NT2/D1 (cell line): ENCODE data around the gene CTNNA2.
A peak's percentile ranks its signal among the peaks of the same experiment; 100 is the strongest.

Experiments
- DNase-seq: peaks from one replicate; pipeline ENCODE4 v3.0.0-alpha.2; 2011; ENCODE audit warnings: low read depth, low spot score
- H3K27me3 ChIP-seq: 2 replicates; pipeline ENCODE4 v1.6.0; 2011; ENCODE audit warnings: mild to moderate bottlenecking; ENCODE audit not compliant: insufficient read length, insufficient read depth
- H3K36me3 ChIP-seq: 2 replicates; pipeline ENCODE4 v1.6.1; 2011; ENCODE audit warnings: mild to moderate bottlenecking, low read length, mixed read lengths; ENCODE audit not compliant: insufficient read depth, insufficient read length
- H3K4me1 ChIP-seq: 2 replicates; pipeline ENCODE4 v1.5.1; 2011; ENCODE audit not compliant: insufficient read depth, insufficient read length
- H3K4me3 ChIP-seq: 2 replicates; pipeline ENCODE4 v1.5.1; 2011; ENCODE audit warnings: low read depth; ENCODE audit not compliant: insufficient read length
- H3K9ac ChIP-seq: 2 replicates; pipeline ENCODE4 v1.6.0; 2011; ENCODE audit warnings: low read depth; ENCODE audit not compliant: insufficient read length
- H3K9me3 ChIP-seq: 2 replicates; pipeline ENCODE4 v1.5.1; 2011; ENCODE audit warnings: mild to moderate bottlenecking, low read length; ENCODE audit not compliant: insufficient read depth
- SUZ12 ChIP-seq: IDR thresholded peaks from 2 replicates; pipeline ENCODE4 v1.6.1; 2011; ENCODE audit not compliant: insufficient read length, insufficient read depth; ENCODE audit errors: extremely low read depth
- YY1 ChIP-seq: IDR thresholded peaks from 2 replicates; pipeline ENCODE4 v1.6.1; 2011; ENCODE audit not compliant: insufficient read length, insufficient read depth
- ZNF274 ChIP-seq: IDR thresholded peaks from 2 replicates; pipeline ENCODE4 v1.6.1; 2011; ENCODE audit warnings: mild to moderate bottlenecking, low read depth, low read length

Gene CTNNA2

DNA sequence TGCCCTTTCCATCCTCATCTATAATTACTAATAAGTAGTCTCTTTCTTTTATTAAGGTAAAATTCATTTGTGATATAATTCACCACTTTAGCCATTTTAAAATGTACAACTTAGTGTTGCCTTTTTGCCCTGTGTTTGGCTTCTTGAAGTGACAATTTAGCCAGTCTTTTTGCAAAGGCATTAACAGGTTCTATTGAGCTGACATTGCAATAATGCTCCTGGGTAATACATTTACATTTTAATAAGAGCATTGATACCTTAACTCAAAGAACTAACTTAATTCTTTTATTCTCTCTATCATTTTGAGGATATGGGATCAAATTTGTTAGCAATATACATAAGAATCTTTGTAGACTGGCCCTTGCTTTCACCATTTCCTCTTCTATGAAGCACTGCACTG lies 549.4 kb downstream of the CTNNA2 start:
- Histone ChIP-seq H3K4me1 (no peaks in the 10 kb centered on the region), H3K27me3 (no peaks in the 10 kb centered on the region), H3K9me3 (no peaks in the 10 kb centered on the region), H3K36me3 (no peaks in the 10 kb centered on the region), H3K9ac (no peak overlapping the region), H3K4me3 (no peak overlapping the region)
- TF ChIP-seq YY1 = no peak
- no peak for TF ChIP-seq ZNF274
- TF ChIP-seq SUZ12 = no peak
- DNase-seq = no peak

DNA sequence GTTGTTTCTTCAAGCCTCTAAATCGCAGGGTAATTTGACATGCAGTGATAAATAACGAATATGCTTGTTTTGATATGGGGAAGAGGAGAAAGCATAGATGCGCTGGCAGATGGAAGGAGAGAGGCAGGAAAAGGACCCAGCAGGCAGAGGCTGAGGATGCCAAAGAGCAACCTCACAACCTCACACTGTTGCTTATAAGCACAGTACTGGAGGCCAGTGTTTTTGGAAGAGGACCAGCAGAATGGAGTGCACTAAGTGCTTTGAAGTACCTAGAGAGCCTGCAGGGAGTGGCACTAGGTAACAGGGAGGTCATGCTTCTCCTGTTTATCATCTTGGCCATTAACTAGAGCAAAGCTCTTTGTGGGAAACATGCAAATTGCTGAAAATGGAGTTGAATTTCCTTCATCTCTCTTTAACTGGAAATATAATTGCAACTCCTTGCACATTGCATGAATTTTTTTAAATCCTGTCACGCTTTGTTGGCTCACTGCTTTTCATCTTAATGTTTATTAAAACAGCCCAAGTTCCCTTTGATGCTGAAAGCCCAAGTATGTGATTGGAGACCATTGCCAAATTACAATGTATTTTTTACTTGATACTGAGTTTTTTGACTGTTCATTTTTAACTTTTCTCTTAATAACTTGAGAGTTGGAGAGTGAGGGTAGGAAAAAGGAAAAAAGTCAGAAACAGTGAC lies 555.3 kb downstream of the CTNNA2 start:
- DNase-seq = no peak
- no peaks in the 10 kb centered on the region for H3K36me3 ChIP-seq
- H3K9ac ChIP-seq = no peak overlapping the region
- H3K9me3 ChIP-seq = no peaks in the 10 kb centered on the region
- H3K27me3 ChIP-seq = no peaks in the 10 kb centered on the region
- H3K4me3 ChIP-seq = no peak overlapping the region
- no peak for TF ChIP-seq ZNF274
- no peak for TF ChIP-seq YY1
- no peak for TF ChIP-seq SUZ12
- no peaks in the 10 kb centered on the region for H3K4me1 ChIP-seq

DNA sequence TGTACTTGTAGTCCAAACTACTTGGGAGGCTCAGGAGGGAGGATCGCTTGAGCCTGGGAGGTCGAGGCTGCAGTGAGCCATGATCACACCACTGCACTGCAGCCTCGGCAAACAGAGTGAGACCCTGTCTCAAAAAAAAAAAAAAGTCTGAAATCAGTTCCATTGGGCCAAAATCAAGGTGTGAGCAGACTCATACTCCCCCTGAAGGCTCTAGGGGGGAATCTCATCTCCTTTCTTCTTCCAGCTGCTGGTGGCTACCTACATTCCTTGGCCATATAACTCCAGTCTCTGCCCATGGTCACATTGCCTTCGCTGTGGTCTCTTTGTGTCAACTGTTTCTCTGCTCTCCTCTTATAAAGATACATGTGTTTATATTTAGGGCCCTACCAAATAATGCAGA lies 557.7 kb downstream of the CTNNA2 start:
- Histone ChIP-seq H3K9ac (no peak overlapping the region), H3K27me3 (no peaks in the 10 kb centered on the region), H3K36me3 (no peaks in the 10 kb centered on the region), H3K4me1 (no peaks in the 10 kb centered on the region), H3K9me3 (no peaks in the 10 kb centered on the region), H3K4me3 (no peak overlapping the region)
- no peak for DNase-seq
- TF ChIP-seq SUZ12 (no peak), YY1 (no peak), ZNF274 (no peak)

DNA sequence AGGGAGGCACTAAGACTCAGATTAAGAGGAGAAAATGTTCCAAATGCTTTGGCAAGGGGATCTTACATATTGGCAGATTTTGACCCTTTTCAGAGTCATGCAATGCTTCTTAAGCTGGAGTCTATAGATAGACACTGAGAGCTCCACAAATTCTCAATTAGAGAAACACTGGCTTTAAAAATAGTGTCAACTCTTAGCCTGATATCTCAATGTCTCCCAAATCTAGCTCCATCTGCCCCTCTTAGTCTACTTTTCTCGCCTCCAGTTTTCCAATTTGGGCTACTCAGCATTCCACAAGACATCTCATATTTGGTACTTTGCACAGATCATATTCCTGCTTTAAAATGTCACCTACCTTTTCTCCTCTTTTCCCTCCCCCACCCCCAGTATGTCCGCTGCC lies 559.1 kb downstream of the CTNNA2 start:
- no peaks in the 10 kb centered on the region for H3K27me3 ChIP-seq
- H3K9ac ChIP-seq = no peak overlapping the region
- no peaks in the 10 kb centered on the region for H3K4me1 ChIP-seq
- no peak overlapping the region for H3K4me3 ChIP-seq
- H3K36me3 ChIP-seq = no peaks in the 10 kb centered on the region
- no peaks in the 10 kb centered on the region for H3K9me3 ChIP-seq
- TF ChIP-seq ZNF274 (no peak), SUZ12 (no peak), YY1 (no peak)
- no peak for DNase-seq

DNA sequence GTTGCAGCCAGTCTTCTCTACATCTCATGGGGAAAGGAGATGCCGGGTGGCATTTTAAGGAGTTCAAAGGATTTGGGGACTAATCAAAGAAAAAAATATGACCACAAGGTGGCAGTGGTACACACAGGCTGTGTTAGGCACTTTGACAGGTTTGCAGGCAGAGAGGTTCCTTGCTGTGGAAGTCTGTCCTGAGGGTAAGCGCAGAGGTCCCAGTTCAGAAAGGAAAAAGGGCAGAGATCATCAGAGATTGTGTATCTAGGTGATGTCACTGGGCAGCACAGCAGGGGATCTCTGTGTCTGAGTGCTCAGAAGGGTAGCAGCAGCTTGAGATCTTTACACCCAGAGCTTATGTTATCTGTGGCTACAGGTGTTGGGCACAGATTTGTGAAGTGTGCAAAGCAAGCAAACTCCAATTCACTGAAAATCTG lies 560.3 kb downstream of the CTNNA2 start:
- Histone ChIP-seq H3K9ac (no peak overlapping the region), H3K4me3 (no peak overlapping the region), H3K9me3 (no peaks in the 10 kb centered on the region), H3K27me3 (no peaks in the 10 kb centered on the region), H3K36me3 (no peaks in the 10 kb centered on the region), H3K4me1 (no peaks in the 10 kb centered on the region)
- DNase-seq = peak; percentile 70
- no peak for TF ChIP-seq YY1
- no peak for TF ChIP-seq ZNF274
- no peak for TF ChIP-seq SUZ12

DNA sequence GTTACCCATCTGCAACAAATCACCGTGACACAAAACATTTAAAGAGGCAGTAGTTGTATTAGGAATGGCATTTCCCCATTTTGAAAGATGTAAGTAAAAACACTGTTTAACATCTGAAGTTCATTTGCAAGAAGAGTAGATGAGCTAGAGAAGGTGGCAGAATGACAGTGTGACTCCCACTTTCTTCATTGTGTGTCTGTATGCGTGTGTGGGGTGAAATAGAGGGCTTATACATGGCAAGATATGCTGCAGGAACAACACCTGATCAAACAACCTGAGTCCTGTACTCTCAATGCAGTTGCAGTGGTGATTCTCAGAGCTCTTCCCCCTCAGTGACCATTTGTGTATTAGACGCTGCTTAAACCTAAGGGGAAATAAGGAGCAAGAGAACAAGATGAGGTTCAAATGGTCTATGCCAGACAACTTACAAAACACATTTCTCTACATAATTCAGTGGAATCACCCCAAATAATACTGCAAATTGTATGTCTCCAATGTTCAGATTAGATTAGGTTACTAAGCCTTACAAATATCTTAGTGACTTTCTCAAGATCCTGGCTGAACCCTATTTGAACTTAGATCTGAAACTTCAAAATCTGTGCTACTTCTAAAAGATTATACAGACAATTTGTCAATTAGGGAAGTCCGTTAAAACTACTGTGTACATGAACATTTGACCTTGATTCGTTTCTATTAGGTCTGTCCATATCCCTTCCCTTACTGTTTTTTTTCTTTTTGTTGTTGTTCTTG lies 561.6 kb downstream of the CTNNA2 start:
- no peaks in the 10 kb centered on the region for H3K36me3 ChIP-seq
- H3K9ac ChIP-seq = no peak overlapping the region
- TF ChIP-seq SUZ12 (no peak), YY1 (no peak), ZNF274 (no peak)
- no peak for DNase-seq
- H3K9me3 ChIP-seq = no peaks in the 10 kb centered on the region
- no peaks in the 10 kb centered on the region for H3K4me1 ChIP-seq
- H3K27me3 ChIP-seq = no peaks in the 10 kb centered on the region
- no peak overlapping the region for H3K4me3 ChIP-seq

DNA sequence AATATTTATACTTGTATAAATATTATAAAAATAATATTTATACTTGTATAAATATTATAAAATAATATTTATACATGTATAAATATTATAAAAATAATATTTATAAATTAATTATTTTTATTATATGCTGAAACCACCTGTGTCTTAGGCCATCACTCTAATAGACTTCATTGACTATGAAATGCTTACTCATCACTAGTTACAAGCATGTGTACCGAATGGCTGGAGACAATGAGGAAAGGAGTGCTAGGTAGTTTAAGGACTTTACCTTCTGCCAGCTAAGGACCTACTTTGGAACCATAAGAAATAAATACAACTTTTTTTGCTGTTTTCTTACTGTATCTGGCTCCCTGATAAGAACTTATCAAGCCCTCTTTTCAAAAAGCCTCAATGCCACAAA lies 562.9 kb downstream of the CTNNA2 start:
- TF ChIP-seq YY1 = no peak
- TF ChIP-seq SUZ12 = no peak
- TF ChIP-seq ZNF274 = no peak
- no peaks in the 10 kb centered on the region for H3K4me1 ChIP-seq
- H3K27me3 ChIP-seq = no peaks in the 10 kb centered on the region
- no peak overlapping the region for H3K4me3 ChIP-seq
- H3K36me3 ChIP-seq = no peaks in the 10 kb centered on the region
- DNase-seq = no peak
- no peak overlapping the region for H3K9ac ChIP-seq
- no peaks in the 10 kb centered on the region for H3K9me3 ChIP-seq
